Fibroblast of skin of right biceps (primary cell): ENCODE data around the gene TPSB2.

Experiments used
- DNase-seq: peaks from one replicate; pipeline ENCODE4 v3.0.0-alpha.2; 2013

The TPSB2 gene

GRCh38 chr16:1218930-1219611, 10.9 kb downstream of the TPSB2 start:
- DNase-seq: no peak

GRCh38 chr16:1218061-1218929, 11.7 kb downstream of the TPSB2 start:
- DNase-seq: no peak

DNA sequence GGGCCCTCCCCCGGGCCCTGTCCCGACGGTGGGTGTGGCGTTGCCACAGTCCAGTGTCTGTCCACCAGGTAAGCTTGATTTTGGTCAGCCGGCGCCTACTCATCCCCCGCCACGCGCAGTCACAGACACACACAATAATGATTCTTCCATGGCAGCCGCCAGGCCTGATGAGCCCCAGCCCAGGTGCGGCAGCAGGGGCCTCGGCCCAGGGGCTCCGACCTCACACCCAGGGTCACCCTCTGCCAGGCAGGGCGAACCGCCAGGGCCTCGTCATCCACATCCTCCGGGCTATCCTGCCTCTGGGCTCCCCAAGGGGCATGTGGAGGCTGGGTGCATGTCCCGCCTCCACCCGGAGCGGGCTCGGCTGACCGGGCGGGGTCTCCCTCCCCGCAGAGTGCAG, 12.5 kb downstream of the TPSB2 start:
- DNase-seq: no peak

DNA sequence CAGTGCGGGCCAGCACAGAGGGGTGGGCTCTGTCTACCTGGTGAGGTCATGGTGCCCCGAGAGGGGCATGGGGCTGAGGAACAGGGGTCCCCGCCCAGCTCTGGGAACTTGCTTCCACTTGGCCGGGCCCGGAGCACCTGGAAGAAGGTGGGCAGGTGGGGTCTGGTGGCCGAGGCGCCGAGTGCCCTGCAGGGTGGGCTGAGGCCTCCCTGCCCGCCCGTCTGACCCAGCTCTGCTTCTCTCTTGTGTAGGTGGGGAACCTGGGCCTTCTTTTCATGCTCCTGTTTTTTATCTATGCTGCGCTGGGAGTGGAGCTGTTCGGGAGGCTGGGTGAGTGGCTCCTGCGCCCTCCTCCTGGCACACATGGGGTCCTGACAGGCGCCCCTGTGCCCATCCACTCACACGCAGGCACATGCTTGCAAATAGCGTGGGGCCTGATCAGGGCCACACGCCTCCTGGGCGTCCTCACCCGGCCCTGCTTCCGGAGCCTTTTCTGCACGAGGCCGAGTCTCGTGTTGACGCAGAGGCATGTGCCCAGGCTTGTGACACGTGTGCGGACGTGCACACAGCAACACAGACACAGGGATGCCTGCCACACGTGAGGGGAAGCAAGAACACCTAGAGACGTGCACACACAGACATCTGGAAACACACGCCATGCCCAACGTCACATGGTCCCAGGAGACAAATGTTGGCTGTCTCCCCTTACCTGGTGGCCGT, 13.1 kb downstream of the TPSB2 start:
- no peak for DNase-seq

GRCh38 chr16:1216296-1216619, 13.7 kb downstream of the TPSB2 start:
- DNase-seq: no peak

DNA sequence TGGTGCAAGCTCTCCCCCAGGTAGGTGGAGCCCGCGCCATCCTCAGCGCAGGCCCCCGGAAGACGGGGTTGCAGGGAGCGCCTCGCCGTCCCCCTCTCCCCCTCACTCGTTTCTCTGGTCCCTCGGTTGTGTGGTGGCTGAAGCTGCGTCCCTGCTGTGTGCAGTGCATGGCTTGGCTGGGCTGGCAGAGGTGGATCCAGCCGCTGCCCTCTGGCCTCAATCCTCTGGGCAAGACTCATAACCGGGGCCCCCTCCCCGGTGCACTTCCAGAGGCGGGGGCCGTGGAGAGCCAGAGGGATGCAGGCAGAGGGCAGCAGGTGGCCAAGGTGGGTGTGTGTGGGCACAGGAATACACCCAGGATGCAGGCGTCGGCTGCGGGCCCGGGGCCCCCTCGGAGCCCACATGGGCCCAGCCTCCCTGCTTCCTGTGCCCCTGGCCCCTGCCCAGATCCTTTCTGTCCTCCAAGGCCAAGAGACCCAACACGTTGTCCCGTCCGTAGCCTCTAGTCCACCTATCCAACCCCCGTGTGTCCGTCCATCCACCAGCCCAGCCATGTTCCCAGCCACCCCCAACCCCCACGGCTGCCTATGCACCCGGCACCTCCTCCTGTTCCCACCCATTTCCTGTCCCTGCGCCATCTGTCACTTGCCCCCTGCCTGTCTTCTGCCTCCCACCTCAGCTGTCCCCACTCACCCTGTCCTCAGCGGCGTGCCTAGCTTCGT, 14.2 kb downstream of the TPSB2 start:
- no peak for DNase-seq

- DNase-seq: no peak
Observed at GRCh38 chr16:1214719-1215118, 15.3 kb downstream of the TPSB2 start.

- no peak for DNase-seq
Observed at GRCh38 chr16:1213796-1214372, 16.1 kb downstream of the TPSB2 start.

DNA sequence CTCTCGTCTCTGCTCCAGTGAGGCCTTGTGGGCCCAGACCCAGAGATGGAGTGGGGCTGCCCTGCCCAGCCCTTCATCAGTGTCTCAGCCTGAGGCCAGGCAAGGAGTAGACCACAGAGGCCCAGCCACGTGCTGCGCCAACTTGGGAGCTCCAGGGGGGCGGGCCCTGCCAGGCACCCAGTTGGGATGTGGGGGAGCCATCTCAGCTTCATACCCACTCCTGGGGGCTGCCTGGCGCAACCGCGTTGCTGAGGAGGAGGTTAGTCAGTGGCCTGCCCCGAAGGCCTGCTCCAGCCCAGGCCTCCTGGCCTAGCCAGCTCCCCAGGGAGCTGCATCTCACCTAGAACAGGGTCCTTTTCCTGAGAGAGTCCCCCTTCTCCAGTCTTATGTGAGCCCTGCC, 16.8 kb downstream of the TPSB2 start:
- no peak for DNase-seq

DNA sequence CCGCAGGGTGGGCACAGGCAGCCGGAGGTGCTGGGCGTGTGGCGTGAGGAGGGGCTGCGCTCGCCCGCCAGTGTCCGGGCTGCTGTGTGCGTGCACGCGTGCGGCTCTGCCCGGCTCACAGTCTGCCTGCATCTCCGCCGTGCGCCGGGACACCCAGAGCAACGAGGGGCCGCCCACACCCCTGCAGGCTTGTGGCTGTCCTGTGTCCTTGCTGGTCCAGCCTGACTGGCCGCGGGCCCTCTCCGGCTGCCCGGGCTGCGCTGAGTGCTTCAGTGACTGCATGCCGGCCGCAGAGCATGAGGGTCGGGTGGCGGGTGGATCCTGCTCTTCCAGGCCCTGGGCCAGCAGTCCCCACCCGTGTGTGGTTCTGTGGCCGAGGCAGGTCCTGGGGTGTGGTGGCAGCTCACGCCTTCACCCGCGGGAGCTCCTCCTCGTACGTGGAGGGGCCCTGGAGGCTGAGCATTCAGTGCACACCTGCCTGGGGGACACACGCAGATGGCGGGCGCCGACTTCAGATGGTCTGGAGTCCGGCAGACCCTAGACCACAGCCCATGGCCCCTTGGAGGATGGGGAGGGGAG, 17.3 kb downstream of the TPSB2 start:
- no peak for DNase-seq

GRCh38 chr16:1211451-1212268, 18.3 kb downstream of the TPSB2 start:
- no peak for DNase-seq

GRCh38 chr16:1210461-1210860, 19.5 kb downstream of the TPSB2 start:
- DNase-seq: no peak

DNA sequence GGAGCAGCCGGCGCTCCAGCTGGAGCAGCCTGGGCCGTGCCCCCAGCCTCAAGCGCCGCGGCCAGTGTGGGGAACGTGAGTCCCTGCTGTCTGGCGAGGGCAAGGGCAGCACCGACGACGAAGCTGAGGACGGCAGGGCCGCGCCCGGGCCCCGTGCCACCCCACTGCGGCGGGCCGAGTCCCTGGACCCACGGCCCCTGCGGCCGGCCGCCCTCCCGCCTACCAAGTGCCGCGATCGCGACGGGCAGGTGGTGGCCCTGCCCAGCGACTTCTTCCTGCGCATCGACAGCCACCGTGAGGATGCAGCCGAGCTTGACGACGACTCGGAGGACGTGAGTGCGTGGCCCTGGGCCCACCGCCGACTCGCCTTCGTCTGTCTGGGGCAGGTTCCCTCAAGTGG, 20.9 kb downstream of the TPSB2 start:
- DNase-seq: no peak

- no peak for DNase-seq
Observed at GRCh38 chr16:1208239-1208830, 21.6 kb downstream of the TPSB2 start.

DNA sequence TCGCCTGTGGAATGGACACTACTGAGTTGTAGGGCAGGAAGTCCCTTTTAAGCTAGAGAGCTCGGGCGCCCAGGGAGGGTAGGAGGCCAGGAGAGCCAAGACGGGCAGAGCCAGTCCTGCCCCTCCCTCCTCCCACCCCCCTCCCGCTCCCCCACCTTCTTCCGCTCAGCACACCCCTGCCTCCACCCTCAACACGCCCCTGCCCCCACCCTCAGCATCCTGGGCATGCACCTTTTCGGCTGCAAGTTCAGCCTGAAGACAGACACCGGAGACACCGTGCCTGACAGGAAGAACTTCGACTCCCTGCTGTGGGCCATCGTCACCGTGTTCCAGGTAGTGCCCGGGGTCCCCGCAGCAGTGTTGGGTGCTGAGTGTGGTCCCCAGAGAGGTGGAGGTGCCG, 23.2 kb downstream of the TPSB2 start:
- DNase-seq: no peak

- no peak for DNase-seq
Observed at GRCh38 chr16:1206326-1206725, 23.7 kb downstream of the TPSB2 start.

- no peak for DNase-seq
Observed at GRCh38 chr16:1204933-1205332, 25.1 kb downstream of the TPSB2 start.

DNA sequence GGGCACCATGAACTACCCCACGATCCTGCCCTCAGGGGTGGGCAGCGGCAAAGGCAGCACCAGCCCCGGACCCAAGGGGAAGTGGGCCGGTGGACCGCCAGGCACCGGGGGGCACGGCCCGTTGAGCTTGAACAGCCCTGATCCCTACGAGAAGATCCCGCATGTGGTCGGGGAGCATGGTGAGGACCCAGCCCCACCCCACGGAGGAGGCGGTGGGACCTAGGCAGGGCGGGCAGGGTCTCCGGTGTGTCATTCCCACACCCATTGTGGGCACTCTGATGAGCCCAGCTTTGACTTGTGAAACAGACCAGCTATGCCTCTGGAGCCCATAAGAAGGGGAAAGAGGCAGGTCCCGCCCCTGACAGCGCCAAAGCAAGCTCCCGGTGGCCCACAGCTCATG, 27.7 kb downstream of the TPSB2 start:
- no peak for DNase-seq

- no peak for DNase-seq
Observed at GRCh38 chr16:1201444-1201843, 28.5 kb downstream of the TPSB2 start.

DNA sequence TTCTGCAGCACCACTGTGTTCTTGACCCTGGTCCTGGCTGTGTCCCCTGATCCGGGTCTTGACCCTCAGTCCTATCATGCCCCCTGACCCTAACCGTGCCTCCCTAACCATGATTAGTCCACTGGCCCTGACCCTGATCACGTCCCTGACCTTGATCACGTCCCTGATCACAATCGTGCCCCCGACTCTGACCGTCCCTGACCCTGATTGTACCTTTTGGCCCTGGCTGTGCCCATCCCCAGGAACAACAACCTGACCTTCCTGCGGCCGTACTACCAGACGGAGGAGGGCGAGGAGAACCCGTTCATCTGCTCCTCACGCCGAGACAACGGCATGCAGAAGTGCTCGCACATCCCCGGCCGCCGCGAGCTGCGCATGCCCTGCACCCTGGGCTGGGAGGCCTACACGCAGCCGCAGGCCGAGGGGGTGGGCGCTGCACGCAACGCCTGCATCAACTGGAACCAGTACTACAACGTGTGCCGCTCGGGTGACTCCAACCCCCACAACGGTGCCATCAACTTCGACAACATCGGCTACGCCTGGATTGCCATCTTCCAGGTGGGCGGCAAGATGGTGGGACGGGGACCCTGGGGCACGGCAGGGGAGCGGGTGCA, 29.9 kb downstream of the TPSB2 start:
- DNase-seq: no peak
